ENCODE measurements around the gene SLC9A3.

GRCh38 chr5:464446-464842 is 59.8 kb downstream of the SLC9A3 start:
- TF ChIP-seq POLR2A (IDR thresholded peaks at IDR 0.05; ENCODE audit: insufficient read depth in 1 of 2, low read depth in 2 of 2, low read length in 2 of 2) (no peak), ZFP91 (CRISPR knock-in tag; IDR thresholded peaks at IDR 0.05; ENCODE audit: borderline replicate concordance) (no peak), CTCF (CRISPR knock-in tag; IDR thresholded peaks at IDR 0.05) (no peak), NFATC3 (CRISPR knock-in tag; IDR thresholded peaks at IDR 0.05) (no peak), MIER2 (CRISPR knock-in tag; IDR thresholded peaks at IDR 0.05) (no peak), ZNF549 (CRISPR knock-in tag; IDR thresholded peaks at IDR 0.05) (no peak)
- TF ChIP-seq, protein P1, sequence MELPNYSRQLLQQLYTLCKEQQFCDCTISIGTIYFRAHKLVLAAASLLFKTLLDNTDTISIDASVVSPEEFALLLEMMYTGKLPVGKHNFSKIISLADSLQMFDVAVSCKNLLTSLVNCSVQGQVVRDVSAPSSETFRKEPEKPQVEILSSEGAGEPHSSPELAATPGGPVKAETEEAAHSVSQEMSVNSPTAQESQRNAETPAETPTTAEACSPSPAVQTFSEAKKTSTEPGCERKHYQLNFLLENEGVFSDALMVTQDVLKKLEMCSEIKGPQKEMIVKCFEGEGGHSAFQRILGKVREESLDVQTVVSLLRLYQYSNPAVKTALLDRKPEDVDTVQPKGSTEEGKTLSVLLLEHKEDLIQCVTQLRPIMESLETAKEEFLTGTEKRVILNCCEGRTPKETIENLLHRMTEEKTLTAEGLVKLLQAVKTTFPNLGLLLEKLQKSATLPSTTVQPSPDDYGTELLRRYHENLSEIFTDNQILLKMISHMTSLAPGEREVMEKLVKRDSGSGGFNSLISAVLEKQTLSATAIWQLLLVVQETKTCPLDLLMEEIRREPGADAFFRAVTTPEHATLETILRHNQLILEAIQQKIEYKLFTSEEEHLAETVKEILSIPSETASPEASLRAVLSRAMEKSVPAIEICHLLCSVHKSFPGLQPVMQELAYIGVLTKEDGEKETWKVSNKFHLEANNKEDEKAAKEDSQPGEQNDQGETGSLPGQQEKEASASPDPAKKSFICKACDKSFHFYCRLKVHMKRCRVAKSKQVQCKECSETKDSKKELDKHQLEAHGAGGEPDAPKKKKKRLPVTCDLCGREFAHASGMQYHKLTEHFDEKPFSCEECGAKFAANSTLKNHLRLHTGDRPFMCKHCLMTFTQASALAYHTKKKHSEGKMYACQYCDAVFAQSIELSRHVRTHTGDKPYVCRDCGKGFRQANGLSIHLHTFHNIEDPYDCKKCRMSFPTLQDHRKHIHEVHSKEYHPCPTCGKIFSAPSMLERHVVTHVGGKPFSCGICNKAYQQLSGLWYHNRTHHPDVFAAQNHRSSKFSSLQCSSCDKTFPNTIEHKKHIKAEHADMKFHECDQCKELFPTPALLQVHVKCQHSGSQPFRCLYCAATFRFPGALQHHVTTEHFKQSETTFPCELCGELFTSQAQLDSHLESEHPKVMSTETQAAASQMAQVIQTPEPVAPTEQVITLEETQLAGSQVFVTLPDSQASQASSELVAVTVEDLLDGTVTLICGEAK (IDR thresholded peaks at IDR 0.05): no peak
- TF ChIP-seq, protein P1 (CRISPR knock-in tag; IDR thresholded peaks at IDR 0.05): no peak
- TF ChIP-seq, protein P2, sequence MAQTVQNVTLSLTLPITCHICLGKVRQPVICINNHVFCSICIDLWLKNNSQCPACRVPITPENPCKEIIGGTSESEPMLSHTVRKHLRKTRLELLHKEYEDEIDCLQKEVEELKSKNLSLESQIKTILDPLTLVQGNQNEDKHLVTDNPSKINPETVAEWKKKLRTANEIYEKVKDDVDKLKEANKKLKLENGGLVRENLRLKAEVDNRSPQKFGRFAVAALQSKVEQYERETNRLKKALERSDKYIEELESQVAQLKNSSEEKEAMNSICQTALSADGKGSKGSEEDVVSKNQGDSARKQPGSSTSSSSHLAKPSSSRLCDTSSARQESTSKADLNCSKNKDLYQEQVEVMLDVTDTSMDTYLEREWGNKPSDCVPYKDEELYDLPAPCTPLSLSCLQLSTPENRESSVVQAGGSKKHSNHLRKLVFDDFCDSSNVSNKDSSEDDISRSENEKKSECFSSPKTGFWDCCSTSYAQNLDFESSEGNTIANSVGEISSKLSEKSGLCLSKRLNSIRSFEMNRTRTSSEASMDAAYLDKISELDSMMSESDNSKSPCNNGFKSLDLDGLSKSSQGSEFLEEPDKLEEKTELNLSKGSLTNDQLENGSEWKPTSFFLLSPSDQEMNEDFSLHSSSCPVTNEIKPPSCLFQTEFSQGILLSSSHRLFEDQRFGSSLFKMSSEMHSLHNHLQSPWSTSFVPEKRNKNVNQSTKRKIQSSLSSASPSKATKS (CRISPR knock-in tag; IDR thresholded peaks at IDR 0.05): no peak
- TF ChIP-seq, protein P3, sequence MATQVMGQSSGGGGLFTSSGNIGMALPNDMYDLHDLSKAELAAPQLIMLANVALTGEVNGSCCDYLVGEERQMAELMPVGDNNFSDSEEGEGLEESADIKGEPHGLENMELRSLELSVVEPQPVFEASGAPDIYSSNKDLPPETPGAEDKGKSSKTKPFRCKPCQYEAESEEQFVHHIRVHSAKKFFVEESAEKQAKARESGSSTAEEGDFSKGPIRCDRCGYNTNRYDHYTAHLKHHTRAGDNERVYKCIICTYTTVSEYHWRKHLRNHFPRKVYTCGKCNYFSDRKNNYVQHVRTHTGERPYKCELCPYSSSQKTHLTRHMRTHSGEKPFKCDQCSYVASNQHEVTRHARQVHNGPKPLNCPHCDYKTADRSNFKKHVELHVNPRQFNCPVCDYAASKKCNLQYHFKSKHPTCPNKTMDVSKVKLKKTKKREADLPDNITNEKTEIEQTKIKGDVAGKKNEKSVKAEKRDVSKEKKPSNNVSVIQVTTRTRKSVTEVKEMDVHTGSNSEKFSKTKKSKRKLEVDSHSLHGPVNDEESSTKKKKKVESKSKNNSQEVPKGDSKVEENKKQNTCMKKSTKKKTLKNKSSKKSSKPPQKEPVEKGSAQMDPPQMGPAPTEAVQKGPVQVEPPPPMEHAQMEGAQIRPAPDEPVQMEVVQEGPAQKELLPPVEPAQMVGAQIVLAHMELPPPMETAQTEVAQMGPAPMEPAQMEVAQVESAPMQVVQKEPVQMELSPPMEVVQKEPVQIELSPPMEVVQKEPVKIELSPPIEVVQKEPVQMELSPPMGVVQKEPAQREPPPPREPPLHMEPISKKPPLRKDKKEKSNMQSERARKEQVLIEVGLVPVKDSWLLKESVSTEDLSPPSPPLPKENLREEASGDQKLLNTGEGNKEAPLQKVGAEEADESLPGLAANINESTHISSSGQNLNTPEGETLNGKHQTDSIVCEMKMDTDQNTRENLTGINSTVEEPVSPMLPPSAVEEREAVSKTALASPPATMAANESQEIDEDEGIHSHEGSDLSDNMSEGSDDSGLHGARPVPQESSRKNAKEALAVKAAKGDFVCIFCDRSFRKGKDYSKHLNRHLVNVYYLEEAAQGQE (IDR thresholded peaks at IDR 0.05; ENCODE audit: borderline replicate concordance in 1 of 2, low read depth in 1 of 2, low read length in 2 of 2): no peak

Measured in HepG2 (cell line).